Glomerular visceral epithelial cell (primary cell): ENCODE results near the gene PPM1N.

Experiments used
- DNase-seq: peaks from one replicate; pipeline ENCODE4 v3.0.0-alpha.2; 2016; ENCODE audit errors: extremely low spot score

The PPM1N gene

GRCh38 chr19:45492137-45492626 lies 6.1 kb upstream of the PPM1N start:
- no peak for DNase-seq

DNA sequence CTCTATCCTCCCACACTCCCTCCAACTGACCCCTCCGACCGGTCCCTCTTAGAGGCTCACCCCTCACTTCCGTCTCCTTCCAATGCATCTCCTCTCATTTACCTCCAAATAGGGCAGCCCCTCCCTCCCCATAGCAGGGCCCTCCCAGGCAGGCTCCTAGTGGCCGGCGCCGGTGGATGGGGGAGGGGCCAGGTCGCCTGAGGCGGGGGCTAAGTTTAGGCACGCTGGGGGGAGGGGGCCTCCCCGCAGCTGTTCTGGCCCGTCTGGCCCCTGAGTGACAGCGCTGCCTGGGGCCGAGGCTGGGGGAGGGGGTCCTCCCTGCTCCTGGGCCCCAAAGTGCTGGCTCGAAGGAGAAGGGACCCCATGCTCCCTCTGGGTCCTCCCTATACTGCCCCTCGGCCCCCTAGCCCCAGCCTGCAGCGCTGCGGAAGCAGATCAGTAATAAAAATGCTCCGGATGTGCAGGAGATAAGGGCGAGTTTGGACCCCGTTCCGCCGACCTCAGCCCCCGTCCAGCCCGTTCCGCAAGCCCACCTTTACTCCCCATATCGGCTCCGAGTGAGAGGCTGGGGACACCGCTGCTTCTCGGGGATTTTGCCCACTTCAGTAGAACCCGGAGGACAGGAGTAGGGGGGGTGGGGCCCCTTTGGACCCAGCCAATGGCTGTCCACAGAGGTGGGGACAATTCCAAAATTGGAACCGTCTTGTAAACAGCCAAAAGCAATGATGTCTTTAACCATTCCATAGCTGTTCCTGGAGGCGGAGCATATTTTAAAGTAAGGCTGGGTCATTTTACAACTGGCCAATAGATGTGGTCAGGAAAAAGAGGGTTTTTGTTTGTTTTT lies 5.4 kb upstream of the PPM1N start:
- no peak for DNase-seq

DNA sequence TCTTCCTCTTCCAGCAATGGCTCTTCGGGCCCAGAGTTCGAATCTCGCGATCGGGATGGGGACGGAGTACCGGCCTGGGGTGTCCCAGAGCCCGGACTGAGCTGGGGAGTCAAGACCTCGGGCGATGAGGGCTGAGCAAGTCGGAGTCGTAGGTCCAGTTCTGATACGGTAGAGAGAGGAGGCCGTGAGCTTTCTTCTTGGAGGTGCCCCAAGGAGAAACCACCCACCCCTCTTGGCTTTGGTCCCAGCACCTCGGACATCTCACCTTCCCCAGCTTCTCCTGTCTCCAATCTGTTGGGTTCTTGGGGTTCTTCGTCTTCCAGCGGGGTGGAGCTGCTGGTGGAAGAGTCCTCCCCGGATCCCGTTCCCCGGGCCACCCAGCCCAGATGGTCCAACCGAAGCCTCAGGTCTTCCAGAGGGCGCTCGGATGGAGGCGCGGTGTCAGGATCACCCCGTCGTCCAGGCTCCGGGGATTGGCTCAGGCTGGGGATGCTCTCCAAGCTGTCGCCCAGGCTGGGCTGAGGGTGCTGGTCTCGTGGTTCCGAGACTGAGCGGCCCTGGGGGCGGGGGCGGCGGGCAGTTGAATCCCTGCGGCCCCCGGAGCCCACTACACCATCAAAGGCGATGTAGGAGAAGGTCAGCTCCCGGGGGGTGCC lies 3.9 kb upstream of the PPM1N start:
- no peak for DNase-seq

DNA sequence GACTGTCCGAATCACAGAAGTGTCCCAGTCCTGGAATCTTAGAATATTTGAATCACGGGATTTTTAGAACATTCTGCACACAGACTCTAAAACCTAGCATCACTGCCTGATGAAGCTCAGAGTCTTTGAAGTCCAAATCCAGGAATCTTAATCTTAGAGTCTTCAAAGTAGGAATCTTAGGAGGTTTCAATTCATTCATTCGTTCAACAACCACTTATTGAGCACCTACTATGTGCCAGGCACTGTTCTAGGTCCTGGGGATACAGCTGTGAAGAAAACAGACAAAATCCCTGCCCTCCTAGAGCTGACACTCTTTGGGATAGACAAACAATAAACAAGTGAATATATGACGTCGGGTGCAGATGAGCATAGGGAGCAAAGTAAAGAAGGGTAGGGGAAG lies 3.1 kb upstream of the PPM1N start:
- no peak for DNase-seq

GRCh38 chr19:45496349-45496953 lies 1.8 kb upstream of the PPM1N start:
- peak; percentile 33 for DNase-seq

DNA sequence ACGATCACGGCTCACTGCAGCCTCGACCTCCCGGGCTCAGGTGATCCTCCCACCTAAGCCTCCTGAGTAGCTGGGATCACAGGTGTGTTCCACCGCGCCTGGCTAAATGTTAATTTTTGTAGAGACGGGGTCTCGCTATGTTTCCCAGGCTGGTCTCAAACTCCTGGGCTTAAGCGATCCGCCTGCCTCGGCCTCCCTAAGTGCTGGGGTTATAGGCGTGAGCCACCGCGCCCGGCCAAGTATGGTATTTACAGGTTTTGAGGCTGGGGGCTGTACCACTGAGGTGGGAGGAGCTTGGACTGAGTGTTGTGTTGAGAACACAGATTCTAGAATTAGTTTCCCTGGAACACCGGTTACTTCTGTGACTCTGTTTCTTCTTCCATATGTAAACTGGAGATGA lies 452 bp upstream of the PPM1N start:
- DNase-seq = no peak

DNA sequence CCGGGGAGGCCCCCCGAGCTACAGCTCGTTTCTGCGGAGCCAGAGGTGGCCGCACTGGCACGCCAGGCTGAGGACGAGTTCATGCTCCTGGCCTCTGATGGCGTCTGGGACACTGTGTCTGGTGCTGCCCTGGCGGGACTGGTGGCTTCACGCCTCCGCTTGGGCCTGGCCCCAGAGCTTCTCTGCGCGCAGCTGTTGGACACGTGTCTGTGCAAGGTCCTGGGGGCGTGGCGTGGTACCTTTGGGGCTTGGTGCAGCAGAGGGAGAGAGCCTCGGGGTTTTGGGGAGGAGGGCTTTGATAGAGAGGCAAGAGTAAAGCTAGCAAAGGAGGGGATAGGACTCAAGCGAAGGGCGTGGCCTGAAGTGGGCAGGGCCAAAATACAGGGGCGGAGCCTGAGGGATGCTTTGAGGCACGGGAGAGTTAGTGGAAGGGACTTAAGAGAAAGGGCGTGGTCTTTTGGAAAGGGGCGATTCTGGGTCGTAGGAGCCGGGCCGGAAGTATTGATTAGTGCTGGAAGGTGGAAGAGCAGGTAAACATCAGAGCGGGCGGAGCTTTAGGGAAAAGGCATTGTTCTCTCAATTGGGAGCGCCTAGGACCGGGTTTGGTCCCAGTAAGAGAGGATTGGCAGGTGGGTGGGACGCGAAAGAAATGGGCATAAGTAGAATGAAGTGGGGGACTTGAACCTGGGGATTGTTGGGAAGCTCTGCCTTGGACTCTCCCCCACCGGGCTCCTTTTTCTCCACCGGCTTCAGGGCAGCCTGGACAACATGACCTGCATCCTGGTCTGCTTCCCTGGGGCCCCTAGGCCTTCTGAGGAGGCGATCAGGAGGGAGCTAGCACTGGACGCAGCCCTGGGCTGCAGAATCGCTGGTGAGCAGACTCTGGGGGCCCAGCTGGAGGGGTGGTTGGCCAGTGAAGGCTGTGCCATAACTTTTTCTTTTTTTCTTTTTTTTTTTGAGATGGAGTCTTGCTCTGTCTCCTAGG lies 1.2 kb downstream of the PPM1N start:
- no peak for DNase-seq

DNA sequence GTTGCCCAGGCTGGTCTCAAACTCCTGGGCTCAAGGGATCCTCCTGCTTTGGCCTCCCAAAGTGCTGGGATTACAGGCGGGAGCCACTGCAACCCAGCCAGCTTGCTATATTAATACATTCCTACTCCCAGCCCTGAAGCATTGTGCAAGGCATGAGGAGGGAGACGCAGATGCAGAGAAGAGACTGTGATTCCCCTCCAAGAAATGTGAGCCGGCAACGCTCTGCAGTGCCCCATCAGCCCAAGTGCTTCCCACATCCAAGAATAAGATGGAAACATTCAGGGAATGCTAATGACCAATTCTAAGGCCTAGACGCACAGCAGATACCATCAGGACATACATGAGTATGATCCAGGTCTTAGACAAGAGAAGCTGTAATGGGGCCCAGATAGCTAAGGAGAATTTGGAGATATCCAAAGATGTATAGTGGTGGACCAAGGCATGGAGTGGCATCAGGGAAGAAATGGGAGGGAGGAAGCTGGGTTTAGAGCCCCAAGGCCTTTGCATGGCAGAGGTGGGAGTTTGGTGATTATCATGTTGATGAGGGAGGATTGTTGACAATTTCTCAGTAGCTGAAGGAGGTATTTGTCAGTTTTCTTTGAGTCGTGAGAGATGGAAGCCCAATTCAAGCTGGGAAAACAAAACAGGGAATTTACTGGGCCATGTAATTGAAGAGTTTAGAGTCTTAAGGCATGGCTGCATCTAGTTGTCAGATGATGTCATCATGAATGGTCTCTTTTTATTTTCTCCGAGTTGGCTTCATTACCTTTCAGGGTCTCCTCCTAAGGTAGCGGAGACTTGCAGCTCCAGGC lies 2.9 kb downstream of the PPM1N start:
- DNase-seq = no peak

GRCh38 chr19:45501730-45502014 lies 3.4 kb downstream of the PPM1N start:
- no peak for DNase-seq

DNA sequence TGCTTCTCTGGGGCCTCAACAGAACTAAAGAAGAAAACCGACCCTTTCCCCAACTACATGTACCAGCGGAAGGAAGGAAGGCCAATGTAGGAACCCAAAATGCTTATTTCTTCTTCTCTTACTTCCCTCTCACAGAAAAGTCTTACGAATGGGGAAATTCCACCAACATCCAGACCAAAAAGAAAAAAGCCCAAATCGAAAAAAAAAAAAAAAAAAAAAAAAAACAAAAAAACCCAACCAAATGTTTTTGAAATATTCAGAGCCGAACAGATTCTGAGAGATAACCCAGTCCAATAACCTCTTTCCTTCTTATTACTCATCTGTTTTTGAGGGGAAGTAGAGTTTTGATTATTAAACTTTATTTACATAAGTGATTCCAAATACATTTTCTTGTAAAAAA lies 3.9 kb downstream of the PPM1N start:
- no peak for DNase-seq

DNA sequence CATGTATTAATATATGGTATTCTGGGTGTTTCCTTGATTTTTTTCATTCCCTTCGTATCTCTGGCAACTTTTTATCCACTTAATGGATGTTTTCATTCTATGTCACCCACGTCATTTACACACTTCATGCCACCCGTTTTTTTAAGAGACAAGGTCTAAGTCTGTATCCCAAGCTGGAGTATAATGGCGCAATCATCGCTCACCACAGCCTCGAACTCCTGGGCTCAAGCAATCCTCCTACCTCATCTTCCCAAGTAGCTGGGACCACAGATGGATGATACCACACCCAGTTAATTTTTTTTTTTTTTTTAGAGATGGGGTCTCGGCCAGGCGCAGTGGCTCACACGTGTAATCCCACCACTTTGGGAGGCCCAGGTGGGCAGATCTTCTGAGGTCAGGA lies 5.7 kb downstream of the PPM1N start:
- DNase-seq = no peak

GRCh38 chr19:45505151-45505995 lies 7.1 kb downstream of the PPM1N start:
- no peak for DNase-seq

DNA sequence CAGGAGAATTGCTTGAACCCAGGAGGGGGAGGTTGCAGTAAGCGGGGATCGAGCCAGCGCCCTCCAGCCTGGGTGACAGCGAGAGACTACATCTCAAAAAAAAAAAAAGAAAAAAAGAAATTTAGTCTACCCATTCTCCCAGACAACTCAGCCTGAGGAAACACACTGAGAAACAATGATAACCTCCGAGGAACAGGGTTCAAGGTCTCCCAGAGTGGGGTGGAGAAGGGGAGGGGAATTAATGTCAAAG lies 7.7 kb downstream of the PPM1N start:
- DNase-seq = no peak

- DNase-seq = peak; percentile 95
Observed at GRCh38 chr19:45506246-45506988, 8.2 kb downstream of the PPM1N start.

DNA sequence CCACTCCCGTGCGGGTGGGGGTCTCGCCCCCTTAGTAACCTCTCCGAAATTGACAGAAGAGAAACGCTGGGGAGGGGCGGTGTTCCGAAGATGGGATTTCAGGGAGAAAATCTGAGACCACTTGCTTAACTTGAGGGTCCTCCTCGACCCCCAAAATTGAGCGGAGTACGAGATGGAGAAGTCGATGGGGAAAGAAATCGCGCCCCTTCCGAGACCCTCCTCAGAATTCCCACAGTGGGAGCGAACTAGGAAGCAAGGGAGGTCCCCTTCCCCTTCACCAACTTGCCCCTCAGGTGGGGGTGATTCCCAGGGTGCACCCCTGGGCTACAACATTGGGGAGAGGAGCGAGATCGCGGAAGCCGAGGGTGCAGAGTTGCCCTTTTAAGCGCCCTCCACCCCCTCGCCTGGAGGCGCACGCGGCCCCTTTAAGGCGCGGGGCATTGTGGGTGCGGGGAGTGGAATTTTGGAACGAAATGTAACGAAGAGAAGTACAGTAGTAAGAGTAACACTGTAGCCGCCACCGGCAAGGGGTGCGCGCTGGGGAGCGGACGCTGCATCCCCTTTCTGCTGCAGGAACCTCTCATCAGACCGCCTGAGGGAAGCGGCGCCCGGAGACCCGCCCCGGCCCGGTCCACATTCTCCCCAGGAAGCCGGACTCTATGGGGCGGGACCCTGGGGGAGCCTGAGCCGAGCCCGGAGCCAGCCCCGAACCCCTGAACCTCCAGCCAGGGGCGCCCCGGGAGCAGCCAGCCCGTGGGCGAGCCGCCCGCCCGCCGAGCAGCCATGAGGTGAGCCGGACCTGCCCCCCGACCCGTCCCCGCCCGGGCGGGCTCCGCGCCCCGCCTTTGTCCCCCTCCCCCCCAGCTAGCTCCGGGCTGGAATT lies 9.0 kb downstream of the PPM1N start, which contains the start of gene VASP:
Gene VASP, plus strand, starts transcription at position 491 of the 883 bp plus-strand sequence. Its CDS starts 293 bp downstream, at position 784.
- DNase-seq = peak; percentile 90

- DNase-seq = no peak
Observed at GRCh38 chr19:45507872-45508416, 9.7 kb downstream of the PPM1N start.

GRCh38 chr19:45508417-45508860 lies 10.2 kb downstream of the PPM1N start:
- peak; percentile 63 for DNase-seq
